K562 (cell line): ENCODE results near the gene ADAM8. TPM values are rescaled to one million over a fixed set of nuclear protein-coding genes. Genes with fewer than 3 reads are reported as not detected.

Experiments used
- ATAC-seq: fragments of 200-7000 bp; cut with Tn5 transposase; 3 replicates; pipeline ENCODE4 v1.9.1; 2020; ENCODE audit warnings: moderate library complexity
- BruUV-seq: library from RNA; stranded (reverse); fragments of 400-500 nt; replicated peaks from 2 replicates; lab custom pipeline; 2021; lab: Mats Ljungman, UMichigan
- CTCF ChIA-PET: fragments of 300-600 bp; formaldehyde crosslinking; extraction: SDS; loops from one replicate; lab custom pipeline; 2021; ENCODE audit warnings: low intra/inter-chr PET ratio; lab: Yijun Ruan, JAX
- POLR2A ChIA-PET: fragments of 300-600, 350-650 bp; sonication (Branson Sonifier 250); formaldehyde crosslinking; extraction: SDS; loops from one replicate; lab custom pipeline; 2021; ENCODE audit warnings: antibody characterized with exemption, inconsistent platforms; lab: Yijun Ruan, JAX
- DNase-seq, 4 experiments: peaks; one replicate each; pipeline versions ENCODE4 v3.0.0 to v3.0.0-alpha.2; 2011 to 2018; ENCODE audit warnings: low spot score in 3 of 4, mixed read lengths in 3 of 4; ENCODE audit errors: extremely low read depth in 1 of 4
- FAIRE-seq: peaks from 2 replicates; lab custom pipeline; 2011; peaks lifted over from hg19 to GRCh38; lab: Jason Lieb, UNC
- H2AFZ ChIP-seq: 2 replicates; pipeline ENCODE4 v1.6.0; 2011; ENCODE audit warnings: low read depth, low read length, control low read depth, inconsistent platforms
- H3K27ac ChIP-seq: fragments of 200-600 bp; 3 replicates; pipeline ENCODE4 v1.8.0; 2011; ENCODE audit warnings: low read depth, mild to moderate bottlenecking, control low read depth, inconsistent platforms, low read length, moderate library complexity, mixed read lengths; ENCODE audit errors: extremely low read depth
- H3K27me3 ChIP-seq, 2 experiments: fragments of 300-600 bp in 1 of 2; 2 replicates in 1 of 2; 3 replicates in 1 of 2; pipeline versions ENCODE4 v1.6.0 to v1.8.0; 2011; ENCODE audit warnings: inconsistent platforms in 2 of 2, low read length in 2 of 2, mild to moderate bottlenecking in 1 of 2, mixed read lengths in 1 of 2, moderate library complexity in 1 of 2; ENCODE audit not compliant: control insufficient read depth in 2 of 2, insufficient read depth in 2 of 2
- H3K36me3 ChIP-seq: fragments of 300-600 bp; 3 replicates; pipeline ENCODE4 v1.8.0; 2011; ENCODE audit warnings: mild to moderate bottlenecking, low read length, inconsistent platforms; ENCODE audit not compliant: control insufficient read depth, insufficient read depth
- H3K4me1 ChIP-seq, 2 experiments: fragments of 200-600 bp in 1 of 2; replicated peaks in 1 of 2; 2 replicates in 1 of 2; 3 replicates in 1 of 2; pipeline versions ENCODE4 v1.5.1 to v1.8.0; 2011; ENCODE audit warnings: inconsistent platforms in 2 of 2, low read length in 2 of 2, mild to moderate bottlenecking in 1 of 2, mixed read lengths in 1 of 2, moderate library complexity in 1 of 2; ENCODE audit not compliant: control insufficient read depth in 2 of 2, insufficient read depth in 2 of 2
- H3K4me2 ChIP-seq: 2 replicates; pipeline ENCODE4 v1.6.1; 2011; ENCODE audit warnings: low read length, control low read depth, inconsistent platforms, mixed read lengths; ENCODE audit not compliant: insufficient read depth
- H3K4me3 ChIP-seq: fragments of 200-600 bp; sonication (generic), shearing (Covaris generic); 2 replicates; pipeline ENCODE4 v1.5.1; 2016; ENCODE audit warnings: control low read depth, inconsistent platforms
- H3K79me2 ChIP-seq: fragments of 200-600 bp; 3 replicates; pipeline ENCODE4 v1.8.0; 2011; ENCODE audit warnings: low read length, inconsistent platforms; ENCODE audit not compliant: control insufficient read depth, insufficient read depth
- H3K9ac ChIP-seq, 2 experiments: 2 replicates each; pipeline versions ENCODE4 v1.6.0 to v1.6.1; 2011; ENCODE audit warnings: low read depth in 2 of 2, low read length in 2 of 2, control low read depth in 1 of 2, inconsistent platforms in 1 of 2, mild to moderate bottlenecking in 1 of 2, mixed read lengths in 1 of 2; ENCODE audit not compliant: insufficient read depth in 1 of 2
- H3K9me1 ChIP-seq: one replicate; pipeline ENCODE4 v1.6.0; 2011; ENCODE audit warnings: inconsistent platforms, mild to moderate bottlenecking, low read length, moderate library complexity; ENCODE audit not compliant: control insufficient read depth, insufficient read depth
- H3K9me3 ChIP-seq: replicated peaks from 2 replicates; pipeline ENCODE4 v1.5.1; 2011; ENCODE audit warnings: low read depth, low read length, inconsistent platforms; ENCODE audit not compliant: control insufficient read depth, insufficient read depth
- H4K20me1 ChIP-seq: replicated peaks from 2 replicates; pipeline ENCODE4 v1.6.1; 2011; ENCODE audit warnings: low read length, inconsistent platforms, mixed read lengths; ENCODE audit not compliant: control insufficient read depth, insufficient read depth
- DPF2 ChIP-seq: fragments of 450-650 bp; IDR thresholded peaks from 2 replicates; pipeline ENCODE4 v1.6.1; 2016
- FOXP1 ChIP-seq: sonication (generic); formaldehyde crosslinking; IDR thresholded peaks from 2 replicates; pipeline ENCODE4 v1.8.0; 2022; ENCODE audit warnings: mild to moderate bottlenecking, missing genetic modification reagents
- GATAD2B ChIP-seq: fragments of 450-650 bp; IDR thresholded peaks from 2 replicates; pipeline ENCODE4 v1.6.1; 2017; ENCODE audit warnings: mild to moderate bottlenecking, borderline replicate concordance
- KDM4B ChIP-seq, 2 experiments: fragments of 450-650 bp in 1 of 2; sonication (generic) in 1 of 2; IDR thresholded peaks; 2 replicates each; pipeline ENCODE4 v1.6.1; 2016 to 2017; ENCODE audit warnings: borderline replicate concordance in 2 of 2, antibody characterized with exemption in 1 of 2, low read depth in 1 of 2, mild to moderate bottlenecking in 1 of 2
- MCM5 ChIP-seq: fragments of 450-650 bp; IDR thresholded peaks from 2 replicates; pipeline ENCODE4 v1.6.1; 2016; ENCODE audit warnings: low read depth
- NCOA4 ChIP-seq: fragments of 450-650 bp; IDR thresholded peaks from 2 replicates; pipeline ENCODE4 v1.6.1; 2018; ENCODE audit warnings: mild to moderate bottlenecking; ENCODE audit not compliant: partially characterized antibody
- SLC30A9 ChIP-seq: fragments of 250-450 bp; sonication (Bioruptor Pico); IDR thresholded peaks from 2 replicates; pipeline ENCODE4 v1.8.0; 2022; ENCODE audit warnings: mild to moderate bottlenecking, moderate library complexity
- TAF15 ChIP-seq: fragments of 200-400 bp; formaldehyde crosslinking; IDR thresholded peaks from 2 replicates; pipeline ENCODE4 v1.6.1; 2017; ENCODE audit warnings: mild to moderate bottlenecking, low read depth, low read length, moderate library complexity
- ZBTB34 ChIP-seq: fragments of 250-450 bp; sonication (Bioruptor Pico); IDR thresholded peaks from 2 replicates; pipeline ENCODE4 v1.8.0; 2021; ENCODE audit warnings: mild to moderate bottlenecking, moderate library complexity
- ZBTB40 ChIP-seq, 2 experiments: fragments of 450-650 bp in 1 of 2; sonication (generic) in 1 of 2; formaldehyde crosslinking in 1 of 2; IDR thresholded peaks; 2 replicates each; pipeline versions ENCODE4 v1.7.1 to v1.9.0; 2016 to 2022; ENCODE audit warnings: inconsistent platforms in 1 of 2, mild to moderate bottlenecking in 1 of 2, missing genetic modification reagents in 1 of 2
- ZBTB9 ChIP-seq: fragments of 450-650 bp; formaldehyde crosslinking; IDR thresholded peaks from 2 replicates; pipeline ENCODE4 v1.4.0; 2020; ENCODE audit warnings: mild to moderate bottlenecking, moderate library complexity
- ZNF212 ChIP-seq: fragments of 450-650 bp; formaldehyde crosslinking; IDR thresholded peaks from 2 replicates; pipeline ENCODE4 v1.4.0; 2020; ENCODE audit warnings: mild to moderate bottlenecking
- WGBS: fragments of 100-300 bp; shearing (Covaris generic); methylation state at CpG from one replicate; pipeline ENCODE4 v1.1.6; 2016; ENCODE audit warnings: low coverage, mixed read lengths; ENCODE audit not compliant: insufficient coverage; ENCODE audit errors: missing lambda C conversion rate; 5-methylcytosine and 5-hydroxymethylcytosine counted together
- in situ Hi-C: fragments of 300-500 bp; cut with MboI; formaldehyde crosslinking; loops from 4 replicates; pipeline ENCODE4 v1.15.0; 2018; ENCODE audit warnings: inconsistent platforms, mixed read lengths
- intact Hi-C: fragments of 100-400 bp; cut with micrococcal nuclease; formaldehyde crosslinking; loops from 2 replicates; pipeline ENCODE4 v1.14.2; 2022
- polyA plus RNA-seq, 8 experiments: library from polyadenylated mRNA; depleted of rRNA in 4 of 8; stranded (reverse) in 5 of 8; unstranded in 3 of 8; fragments of >200 nt; fragmentation: Nextera tagmentation in 2 of 8; fragmentation: Illumina TruSeq in 1 of 8; extraction: Ambion mirVana in 2 of 8; extraction: Trizol in 1 of 8; gene quantifications; 2 replicates each; pipeline versions ENCODE4 v1.2.1 to v1.2.3, GENCODE V29; 2011 to 2014; ENCODE audit warnings: inconsistent platforms in 1 of 8, missing spikeins in 1 of 8
- total RNA-seq, 7 experiments: library from RNA; depleted of rRNA in 6 of 7; stranded (reverse); fragments of >200 nt in 6 of 7; fragmentation: Illumina TruSeq in 2 of 7; extraction: Trizol in 2 of 7; gene quantifications; 2 replicates each; pipeline versions ENCODE4 v1.2.1 to v1.2.3, GENCODE V29; 2011 to 2021; ENCODE audit warnings: low replicate concordance in 1 of 7

The ADAM8 gene
- total and polyA plus RNA-seq, 9 of the 15 experiments (the other 6 are each of a cell fraction or from before 2014, with no cell fraction given) = 0.07 to 7.0 (median 1.1) TPM

- no peaks in the 10 kb centered on the region for H3K9me1 ChIP-seq
- ChIA-PET POLR2A (interaction anchor here (1.1 kb wide), 2 partner anchors 9 to 16 kb away, joined by 4 read pairs; no protein-coding TSS in a partner anchor), CTCF (no interaction called here)
- H3K27me3 ChIP-seq = no peaks in the 10 kb centered on the region
- DNase-seq (no peak), ATAC-seq (no peak), FAIRE-seq (no peak)
- intact Hi-C loops = no loop called here
- BruUV-seq = no TSS peak
- no peak overlapping the region for H3K4me3 ChIP-seq
- no peaks in the 10 kb centered on the region for H4K20me1 ChIP-seq
- H3K9me3 ChIP-seq = no peaks in the 10 kb centered on the region
- peaks cover 72% of the 10 kb centered on the region; the same call in 2 of the 3 replicates for H3K36me3 ChIP-seq
- in situ Hi-C loops = no loop called here
- H3K4me1 ChIP-seq = no peaks in the 10 kb centered on the region
- no peak overlapping the region for H3K27ac ChIP-seq
- no peak overlapping the region for H3K4me2 ChIP-seq
- H3K9ac ChIP-seq = no peak overlapping the region; a peak in 1 of 4 replicates
- H2AFZ ChIP-seq = no peak overlapping the region
- no peaks in the 10 kb centered on the region for H3K79me2 ChIP-seq
- 96% methylated on average over 11 of the region's 15 CpGs for WGBS
- no peak for TF ChIP-seq FOXP1 (CRISPR knock-in tag)
- TF ChIP-seq ZNF212 (CRISPR knock-in tag) = no peak
- TF ChIP-seq DPF2 = no peak
- TF ChIP-seq GATAD2B = no peak
- no peak for TF ChIP-seq NCOA4
- TF ChIP-seq ZBTB9 (CRISPR knock-in tag) = no peak
- no peak for TF ChIP-seq ZBTB34 (CRISPR knock-in tag)
- no peak for TF ChIP-seq SLC30A9 (CRISPR knock-in tag)
- TF ChIP-seq KDM4B (IDR thresholded peaks at IDR 0.05; ENCODE audit: borderline replicate concordance in 2 of 2, low read depth in 1 of 2) = no peak
- no peak for TF ChIP-seq ZBTB40 (IDR thresholded peaks at IDR 0.05)
- TF ChIP-seq ZBTB40 (CRISPR knock-in tag; IDR thresholded peaks at IDR 0.05) = no peak
- no peak for TF ChIP-seq TAF15
- no peak for TF ChIP-seq MCM5
Observed at GRCh38 chr10:133294189-133294588, 17.5 kb upstream of the ADAM8 start.
